ENCODE data around the gene PLCH2. TPM values are rescaled to one million over a fixed set of nuclear protein-coding genes. Genes with fewer than 3 reads are reported as not detected.

The PLCH2 gene
- total and polyA plus RNA-seq, 9 of the 15 experiments (the other 6 are each of a cell fraction or from before 2014, with no cell fraction given) = 0.16 TPM; not detected in 8

DNA sequence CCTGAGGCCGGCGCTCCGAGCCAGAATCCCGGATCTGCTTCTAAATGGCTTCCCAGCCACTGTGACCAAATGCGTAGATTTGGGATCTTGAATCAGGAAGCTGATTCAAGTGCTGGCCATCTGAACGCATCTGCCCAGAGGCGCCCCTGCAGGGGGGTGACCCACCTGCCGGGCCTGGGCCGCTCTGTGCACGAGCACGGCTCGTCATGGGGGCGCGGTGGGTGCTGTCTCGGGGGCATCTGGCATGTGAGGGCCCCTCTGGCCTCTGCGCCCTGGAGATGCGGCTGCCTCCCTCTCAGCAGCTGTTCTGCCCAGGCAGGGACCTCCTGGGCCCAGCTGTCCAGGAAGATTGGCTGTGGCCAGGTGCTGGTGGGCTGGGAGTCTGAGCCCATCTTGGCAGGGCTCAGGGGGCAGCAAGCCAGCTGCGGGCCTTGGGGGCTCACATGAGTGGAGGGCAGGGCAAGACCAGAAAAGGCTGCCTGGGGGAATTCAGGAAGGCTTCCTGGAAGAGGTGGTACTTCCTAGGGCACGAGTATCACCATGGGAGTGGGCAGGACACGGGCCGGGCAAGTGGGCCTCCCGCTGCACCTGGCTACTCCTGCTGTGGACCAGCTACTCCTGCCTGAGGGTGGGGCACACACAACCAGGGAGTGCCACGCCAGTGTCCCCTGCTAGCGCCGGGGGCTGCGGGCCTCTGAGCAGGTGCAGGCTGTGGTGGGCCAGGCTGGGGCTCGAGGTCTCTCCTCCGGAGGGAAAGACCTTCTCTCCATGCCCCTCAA, 25.1 kb downstream of the PLCH2 start:
- peaks cover 37 to 56% of the 10 kb centered on the region in 2 experiments; a peak in 4 of 5 replicates for H3K27me3 ChIP-seq (ENCODE audit: control insufficient read depth in 2 of 2, insufficient read depth in 2 of 2, low read length in 2 of 2)
- ChIA-PET CTCF (ENCODE audit: low intra/inter-chr PET ratio) (no interaction called here), POLR2A (interaction anchor here (0.6 to 2.1 kb wide), 5 partner anchors 12 to 35 kb away, joined by 3 to 9 read pairs (median 5); partner anchors contain the start of gene PLCH2)
- BruUV-seq (replicated peaks) = no TSS peak
- intact Hi-C loops (cut with micrococcal nuclease) (no loop called here), in situ Hi-C loops (cut with MboI) (no loop called here)
- no peaks in the 10 kb centered on the region for H3K9me3 ChIP-seq (replicated peaks; ENCODE audit: control insufficient read depth, insufficient read depth, low read depth, low read length)
- no peak overlapping the region; a peak in 1 of 4 replicates for H3K9ac ChIP-seq (ENCODE audit: insufficient read depth in 1 of 2, low read depth in 2 of 2, low read length in 2 of 2)
- H3K27ac ChIP-seq (ENCODE audit: extremely low read depth, low read depth, low read length) = no peak overlapping the region
- peaks cover 0 to 89% of the 10 kb centered on the region in 2 experiments; a peak in 2 of 5 replicates for H3K4me1 ChIP-seq (replicated peaks in 1 of 2; ENCODE audit: control insufficient read depth in 2 of 2, insufficient read depth in 2 of 2, low read length in 2 of 2)
- FAIRE-seq (no peak), DNase-seq (ENCODE audit: extremely low read depth in 1 of 4, low spot score in 3 of 4) (no peak), ATAC-seq (no peak)
- TF ChIP-seq PHF8 (IDR thresholded peaks at IDR 0.05; ENCODE audit: borderline replicate concordance, low read length) = no peak
- TF ChIP-seq BRD4 (IDR thresholded peaks at IDR 0.05) = no peak
- no peak for TF ChIP-seq SUPT5H (IDR thresholded peaks at IDR 0.05)
- peak; percentile 83 for TF ChIP-seq ZFP36 (IDR thresholded peaks at IDR 0.05; ENCODE audit: low read depth, low read length, partially characterized antibody)
- no peak for TF ChIP-seq HNRNPLL (IDR thresholded peaks at IDR 0.05; ENCODE audit: low read depth, low read length, poor library complexity, severe bottlenecking)
- no peak for TF ChIP-seq BCL6 (CRISPR knock-in tag; IDR thresholded peaks at IDR 0.05)
- TF ChIP-seq PCBP1 (IDR thresholded peaks at IDR 0.05; ENCODE audit: low read depth, low read length, poor library complexity, severe bottlenecking) = peak; percentile 38
- no peak for TF ChIP-seq MBD2 (IDR thresholded peaks at IDR 0.05; ENCODE audit: borderline replicate concordance, low read depth)
- TF ChIP-seq KHSRP (IDR thresholded peaks at IDR 0.05) = no peak
- TF ChIP-seq, protein P1, sequence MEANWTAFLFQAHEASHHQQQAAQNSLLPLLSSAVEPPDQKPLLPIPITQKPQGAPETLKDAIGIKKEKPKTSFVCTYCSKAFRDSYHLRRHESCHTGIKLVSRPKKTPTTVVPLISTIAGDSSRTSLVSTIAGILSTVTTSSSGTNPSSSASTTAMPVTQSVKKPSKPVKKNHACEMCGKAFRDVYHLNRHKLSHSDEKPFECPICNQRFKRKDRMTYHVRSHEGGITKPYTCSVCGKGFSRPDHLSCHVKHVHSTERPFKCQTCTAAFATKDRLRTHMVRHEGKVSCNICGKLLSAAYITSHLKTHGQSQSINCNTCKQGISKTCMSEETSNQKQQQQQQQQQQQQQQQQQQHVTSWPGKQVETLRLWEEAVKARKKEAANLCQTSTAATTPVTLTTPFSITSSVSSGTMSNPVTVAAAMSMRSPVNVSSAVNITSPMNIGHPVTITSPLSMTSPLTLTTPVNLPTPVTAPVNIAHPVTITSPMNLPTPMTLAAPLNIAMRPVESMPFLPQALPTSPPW (CRISPR knock-in tag; IDR thresholded peaks at IDR 0.05) = no peak
- no peak for TF ChIP-seq TFAM (CRISPR knock-in tag; conservative IDR thresholded peaks at IDR 0.05)
- TF ChIP-seq ZNF140 (CRISPR knock-in tag; IDR thresholded peaks at IDR 0.05) = no peak
- H3K79me2 ChIP-seq (ENCODE audit: control insufficient read depth, insufficient read depth, low read length) = no peaks in the 10 kb centered on the region
- no peak overlapping the region for H3K4me2 ChIP-seq (ENCODE audit: insufficient read depth, low read length)
- 10% methylated on average over 28 of the region's 28 CpGs for WGBS (ENCODE audit: insufficient coverage, low coverage, missing lambda C conversion rate)
- H4K20me1 ChIP-seq (replicated peaks; ENCODE audit: control insufficient read depth, insufficient read depth, low read length) = peaks cover 23% of the 10 kb centered on the region
- no peak overlapping the region for H2AFZ ChIP-seq (ENCODE audit: low read depth, low read length)
- H3K4me3 ChIP-seq = no peak overlapping the region
- no peaks in the 10 kb centered on the region for H3K36me3 ChIP-seq (ENCODE audit: control insufficient read depth, insufficient read depth, low read length)
- H3K9me1 ChIP-seq (ENCODE audit: control insufficient read depth, insufficient read depth, low read length) = no peaks in the 10 kb centered on the region
